NK-92 (cell line): Measurements from ENCODE around the gene CDKAL1.

ENCODE experiments used
- DNase-seq: peaks from one replicate; lab custom pipeline; 2025; ENCODE audit not compliant: unreplicated experiment; lab: John Stamatoyannopoulos, UW

The CDKAL1 gene

DNA sequence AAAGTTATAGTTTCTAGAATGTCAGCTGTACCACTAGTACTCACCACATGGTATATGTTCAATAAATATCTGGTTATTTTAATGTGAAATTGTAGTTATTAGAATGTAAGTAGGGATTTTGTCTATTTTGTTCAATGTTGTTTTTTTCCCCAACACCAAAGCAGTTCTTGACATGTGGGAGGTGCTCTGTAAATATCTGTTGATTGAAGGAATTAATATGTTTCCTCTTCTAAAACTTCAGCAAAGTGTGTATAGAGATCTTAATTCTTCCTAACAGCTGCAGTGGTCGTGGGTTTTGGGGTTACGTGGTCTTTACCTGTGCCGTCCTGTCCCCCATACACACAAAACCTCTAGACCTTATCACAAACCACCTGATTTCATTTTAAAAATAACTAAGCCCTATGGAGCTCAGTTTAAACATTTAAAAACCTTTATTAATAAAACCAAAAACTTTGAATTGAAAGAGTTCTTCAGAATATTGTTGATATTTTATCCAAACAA lies 587.4 kb downstream of the CDKAL1 start:
- no peak for DNase-seq

DNA sequence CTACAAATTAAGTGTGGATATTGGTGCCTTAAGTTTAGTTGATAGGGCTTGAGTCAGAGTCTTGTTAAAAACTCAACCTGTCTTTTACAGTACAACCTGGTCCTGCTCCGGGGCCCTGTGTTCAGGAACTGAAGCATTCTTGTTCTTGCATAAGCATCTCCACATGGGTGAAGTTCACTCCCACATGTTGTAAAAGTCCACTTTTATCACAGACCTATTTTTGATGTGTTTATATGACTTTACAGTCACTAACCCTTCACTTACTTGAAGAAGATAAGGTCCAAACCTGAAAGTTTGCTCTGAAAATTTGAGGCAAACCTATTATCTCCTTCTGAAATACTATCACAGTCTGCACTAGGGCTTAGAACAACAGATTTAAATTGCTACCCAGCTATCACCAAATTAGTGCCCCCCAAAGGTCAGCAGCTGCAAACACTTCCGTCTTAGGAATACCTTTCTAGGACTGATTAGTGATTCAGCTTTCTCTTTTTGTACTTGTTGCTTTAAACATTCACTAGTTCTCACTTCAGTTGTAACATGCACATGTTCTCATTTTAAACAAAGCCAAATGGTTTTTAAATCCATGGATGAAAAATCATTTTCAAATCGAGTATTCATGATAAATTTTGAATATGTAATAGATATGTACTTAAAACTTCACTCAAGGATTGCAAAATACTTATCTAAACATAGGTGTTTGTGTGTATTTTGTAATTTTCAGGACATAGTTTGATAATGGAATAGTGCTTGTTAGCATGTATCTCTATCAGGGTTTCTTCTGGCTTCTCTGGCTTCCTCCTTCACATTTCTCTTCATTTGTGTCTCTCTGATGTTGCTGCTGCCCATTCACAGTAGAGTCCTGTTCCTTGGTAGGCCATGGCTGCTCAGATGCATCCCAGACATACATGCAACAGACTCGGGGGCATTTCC lies 589.5 kb downstream of the CDKAL1 start:
- DNase-seq: no peak

DNA sequence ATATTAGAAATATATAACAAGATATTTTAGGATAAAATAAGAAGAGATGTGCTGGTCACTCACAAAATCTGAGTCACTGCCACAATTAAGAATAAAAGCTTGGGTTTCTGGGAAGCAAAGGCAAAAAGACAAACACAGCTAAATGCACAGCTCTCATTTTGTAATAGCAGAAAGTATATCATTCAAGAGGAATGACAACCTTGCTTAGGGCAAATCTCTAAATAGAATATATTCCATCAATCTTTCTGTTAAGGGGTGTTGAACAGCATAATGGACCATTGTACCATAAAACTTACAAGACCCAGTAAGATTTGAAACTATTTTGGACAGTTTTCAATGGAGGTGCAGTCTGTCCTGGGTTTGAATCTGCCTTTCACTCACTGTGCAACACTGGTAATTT lies 594.3 kb downstream of the CDKAL1 start:
- no peak for DNase-seq

DNA sequence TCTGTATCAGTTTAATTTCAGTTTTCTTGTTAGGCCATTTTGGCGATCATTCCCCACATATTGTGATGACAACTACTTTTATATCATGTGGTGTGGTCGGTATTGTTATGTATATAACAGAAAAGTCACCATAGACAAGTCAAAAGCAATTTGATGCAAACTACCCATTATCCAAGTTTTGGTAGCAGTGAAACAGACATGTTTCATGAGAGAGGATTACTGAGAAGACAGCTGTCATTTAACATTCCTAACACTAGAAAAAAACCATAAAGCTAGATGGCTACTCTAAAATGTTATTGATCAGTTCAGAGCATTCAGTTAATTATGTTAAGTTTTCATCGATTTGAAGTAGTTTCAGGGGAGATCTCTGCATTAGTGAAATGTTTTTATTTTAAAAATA lies 597.1 kb downstream of the CDKAL1 start:
- no peak for DNase-seq

DNA sequence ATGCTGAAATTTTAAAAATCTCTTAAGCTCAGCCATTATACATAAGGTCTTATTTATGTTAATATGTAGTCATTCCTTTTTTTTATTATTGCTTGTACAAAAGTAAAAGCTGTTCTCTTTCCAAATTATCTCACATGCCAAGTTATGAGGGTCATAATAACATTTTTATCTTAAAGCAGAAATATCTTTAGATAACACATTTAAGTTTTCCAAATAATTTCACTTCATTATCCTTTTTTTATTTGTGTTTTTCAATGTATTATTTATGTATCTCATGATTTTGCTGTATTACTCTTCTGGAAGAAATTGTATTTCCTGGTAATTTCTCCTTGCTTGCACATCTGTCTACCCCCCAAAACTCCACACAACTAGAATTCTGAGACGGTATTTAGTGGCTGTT lies 598.2 kb downstream of the CDKAL1 start:
- no peak for DNase-seq

DNA sequence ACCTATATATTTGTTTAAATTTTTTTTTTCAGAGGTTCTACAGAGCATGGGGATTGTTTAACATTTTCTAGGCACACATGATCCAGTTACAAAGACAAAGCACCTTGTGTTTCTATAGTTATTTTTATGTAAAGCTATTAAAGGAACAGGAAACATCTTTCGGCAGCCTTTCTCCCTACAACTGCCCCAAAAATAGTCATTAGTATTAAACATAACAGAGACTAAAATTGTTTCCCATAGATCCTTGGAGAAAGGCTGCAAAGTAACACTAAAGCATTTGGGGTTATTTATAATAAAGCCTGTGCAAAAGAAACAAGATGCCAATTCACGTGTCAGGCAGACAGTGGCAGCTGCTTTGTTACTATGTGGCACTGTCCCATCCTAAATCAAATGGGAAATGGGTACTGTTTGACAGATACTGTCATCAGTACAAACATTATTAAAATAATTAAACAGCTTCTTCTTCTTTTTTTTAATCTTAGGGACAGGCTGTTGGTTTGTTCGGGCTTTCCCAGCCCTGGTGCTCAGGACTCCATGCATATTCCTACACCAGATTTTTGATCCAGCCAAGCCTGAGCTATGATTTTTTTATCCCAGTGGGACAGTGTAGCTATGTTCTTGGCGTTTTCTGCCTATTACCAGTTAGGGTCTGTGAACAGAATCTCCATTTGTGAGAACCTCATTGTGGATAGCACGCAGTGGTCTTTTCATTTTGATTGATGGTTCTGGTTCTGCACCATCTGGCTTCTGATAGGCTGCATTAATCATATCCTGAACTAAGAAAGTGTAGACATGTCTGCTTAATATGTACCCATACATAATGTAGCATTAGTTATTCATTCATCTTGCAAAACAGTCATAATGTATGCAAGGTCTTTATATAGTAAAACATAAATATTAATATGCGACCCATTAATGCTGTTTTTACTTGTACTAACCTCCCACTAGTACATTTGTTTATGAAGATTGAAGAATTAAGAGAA lies 598.9 kb downstream of the CDKAL1 start:
- DNase-seq: no peak

DNA sequence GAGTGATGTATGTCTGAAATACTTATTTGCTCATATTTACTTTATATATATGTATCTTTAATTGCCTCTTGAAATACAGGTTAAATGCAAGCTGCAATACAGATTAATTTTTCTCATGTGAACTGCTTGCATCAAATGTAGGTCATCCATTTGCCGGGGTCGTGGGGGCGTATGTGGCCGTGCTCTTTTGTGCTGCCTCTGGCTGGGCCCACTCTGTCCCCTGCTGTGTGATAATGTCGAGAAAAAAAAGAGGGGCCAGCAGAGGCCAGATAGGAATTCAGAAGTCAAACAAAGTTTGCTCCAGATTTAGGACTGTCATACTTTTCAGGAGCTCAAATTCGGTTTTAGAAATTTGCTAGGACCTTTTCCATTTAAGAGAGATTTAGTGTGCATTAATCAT lies 599.6 kb downstream of the CDKAL1 start:
- no peak for DNase-seq

DNA sequence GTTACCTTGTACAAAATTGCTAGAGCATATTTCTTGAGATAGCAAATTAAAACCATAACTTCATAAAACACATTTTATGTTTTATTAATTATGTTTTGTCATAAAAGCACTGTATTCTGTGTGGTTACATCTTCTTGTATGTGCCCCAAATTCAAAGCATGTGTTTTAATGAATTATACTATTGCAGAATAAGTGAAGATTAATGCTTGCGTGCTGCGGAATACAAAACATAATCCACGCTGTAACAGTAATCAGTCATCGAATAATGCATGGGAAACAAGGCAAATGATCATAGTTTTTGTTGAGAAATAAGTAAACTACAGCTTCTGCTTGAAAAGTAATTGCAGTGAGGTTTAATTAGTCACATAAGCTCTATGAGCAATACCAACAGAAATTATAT lies 600.1 kb downstream of the CDKAL1 start:
- no peak for DNase-seq

DNA sequence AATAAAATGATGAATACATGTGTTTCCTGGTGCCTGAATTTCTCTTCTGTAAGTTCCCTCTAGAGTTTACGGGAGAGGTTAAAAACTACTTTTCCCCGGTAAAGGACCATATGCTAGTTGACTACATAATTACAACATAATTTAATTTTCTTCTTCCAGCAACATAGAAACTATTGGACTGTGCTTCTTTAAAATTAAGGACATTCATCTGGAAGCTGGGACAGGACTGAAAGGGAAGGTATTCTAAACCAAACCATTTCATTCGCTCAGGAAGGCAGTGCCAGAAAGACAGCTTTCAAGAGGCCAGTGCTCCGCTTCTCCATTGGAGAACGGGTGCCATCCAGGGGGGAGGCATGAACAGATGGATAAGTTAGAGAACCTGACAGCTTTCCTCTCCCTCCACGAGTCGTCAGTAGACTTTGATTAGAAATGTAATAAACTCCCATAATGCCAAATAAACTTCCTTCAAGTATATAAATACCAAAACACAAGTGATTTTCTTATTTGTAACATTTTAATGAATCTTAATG lies 601.3 kb downstream of the CDKAL1 start:
- DNase-seq: no peak

DNA sequence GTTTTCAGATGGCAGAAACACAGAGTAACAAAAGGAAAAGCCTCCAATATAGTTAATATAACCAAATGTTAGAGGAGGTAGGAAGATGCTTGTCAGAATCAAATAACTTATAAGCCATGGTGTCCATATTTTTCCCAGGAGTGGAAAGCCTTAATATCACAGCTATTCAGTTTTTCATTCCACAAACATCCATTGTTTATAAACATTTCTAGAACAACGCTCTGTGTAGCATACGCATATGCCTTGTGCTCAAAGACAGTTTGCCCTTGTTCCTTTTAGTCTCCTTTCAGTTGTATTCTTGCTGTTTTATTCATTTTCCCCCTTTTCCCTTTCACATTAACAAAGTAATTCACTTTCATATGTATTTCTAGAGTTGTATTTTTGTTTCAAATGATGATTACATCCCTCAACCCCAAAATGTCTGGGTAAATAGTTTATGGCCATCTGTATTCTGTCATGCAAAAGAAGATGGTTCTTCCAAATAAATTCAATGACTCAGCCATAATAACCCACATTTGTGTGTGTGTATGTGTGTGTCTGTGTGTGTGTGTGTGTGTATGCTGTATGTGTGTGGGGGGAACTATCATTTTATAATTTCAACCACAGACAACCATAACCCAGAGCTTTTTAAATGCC lies 603.6 kb downstream of the CDKAL1 start:
- no peak for DNase-seq

DNA sequence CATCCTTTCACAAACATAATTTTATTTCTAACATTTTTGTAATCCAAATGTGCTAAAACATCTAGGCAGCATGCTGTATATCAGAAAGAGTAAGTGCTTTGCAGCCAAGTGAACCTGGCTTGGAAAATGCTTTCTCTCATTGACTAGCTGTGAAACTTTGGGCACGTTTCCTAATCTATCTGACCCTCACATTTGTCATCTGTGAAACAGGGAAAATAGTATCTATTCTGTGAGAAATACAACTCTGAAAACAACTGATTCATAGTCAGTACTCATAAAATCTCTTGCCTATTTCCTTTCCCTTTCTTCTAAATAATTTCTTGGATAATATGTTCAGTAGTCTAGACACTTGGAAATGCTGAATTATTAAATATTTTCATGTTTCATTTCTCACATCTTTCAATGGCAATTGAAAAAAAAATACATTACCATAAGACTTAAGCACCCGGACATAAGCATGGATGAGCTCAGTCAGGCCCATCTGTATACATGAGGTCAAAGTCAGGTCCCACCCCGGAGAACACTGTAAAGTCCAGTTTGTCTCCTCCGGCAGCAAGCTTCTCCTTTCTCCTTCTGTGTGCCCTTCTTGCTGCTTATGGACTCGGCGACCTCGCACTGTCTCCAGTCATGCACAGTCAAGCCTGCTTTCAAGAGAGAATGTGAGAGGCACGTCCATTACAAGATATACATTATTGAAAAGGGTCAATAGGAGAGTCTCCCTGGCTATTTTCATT lies 604.2 kb downstream of the CDKAL1 start:
- no peak for DNase-seq

DNA sequence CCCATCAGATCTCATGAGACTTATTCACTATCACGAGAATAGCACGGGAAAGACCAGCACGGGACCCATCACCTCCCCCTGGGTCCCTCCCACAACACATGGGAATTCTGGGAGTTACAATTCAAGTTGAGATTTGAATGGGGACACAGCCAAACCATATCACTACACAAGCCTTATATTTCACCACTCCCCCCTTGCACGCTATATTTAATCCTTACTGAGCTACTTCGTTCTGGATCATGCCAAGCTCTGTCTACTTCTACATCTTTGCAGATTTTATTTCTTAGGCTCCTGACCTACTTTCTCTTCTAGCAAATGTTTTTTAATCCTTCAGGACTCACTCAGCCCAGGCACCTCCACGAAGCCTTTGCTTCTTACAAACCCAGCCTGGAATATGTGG lies 606.7 kb downstream of the CDKAL1 start:
- no peak for DNase-seq

DNA sequence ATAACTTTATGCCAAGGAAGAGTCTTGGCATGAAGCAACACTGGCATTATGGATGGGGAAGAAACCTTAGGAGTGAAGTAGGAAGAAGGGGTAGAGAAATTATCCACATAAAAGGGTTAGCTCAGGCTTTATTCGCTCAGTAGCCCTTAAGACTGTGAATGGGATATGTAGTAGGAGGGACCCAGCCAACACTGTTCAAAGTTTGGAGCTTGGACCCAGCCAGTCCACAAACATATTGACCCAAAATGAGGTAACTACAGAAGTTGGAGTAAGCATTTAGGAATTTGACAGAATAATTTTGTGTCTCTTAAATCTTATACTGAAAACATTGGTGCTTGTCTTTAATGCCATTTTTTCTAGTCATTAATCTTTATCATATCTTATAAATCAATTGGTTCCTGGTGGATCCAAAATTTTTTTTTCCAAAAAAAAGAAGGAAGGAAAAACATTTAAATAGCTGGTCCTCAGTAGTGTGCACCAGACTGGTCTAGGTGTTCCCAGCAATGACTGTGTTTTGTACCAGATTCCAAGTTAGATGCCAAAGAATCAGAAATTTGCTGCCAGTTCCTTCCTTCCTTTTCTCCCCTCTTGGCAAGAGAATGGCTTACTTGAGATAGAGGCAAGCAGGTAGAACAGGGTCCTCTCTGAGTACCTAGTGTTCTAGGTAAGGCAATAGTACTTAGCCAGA lies 607.5 kb downstream of the CDKAL1 start:
- no peak for DNase-seq

DNA sequence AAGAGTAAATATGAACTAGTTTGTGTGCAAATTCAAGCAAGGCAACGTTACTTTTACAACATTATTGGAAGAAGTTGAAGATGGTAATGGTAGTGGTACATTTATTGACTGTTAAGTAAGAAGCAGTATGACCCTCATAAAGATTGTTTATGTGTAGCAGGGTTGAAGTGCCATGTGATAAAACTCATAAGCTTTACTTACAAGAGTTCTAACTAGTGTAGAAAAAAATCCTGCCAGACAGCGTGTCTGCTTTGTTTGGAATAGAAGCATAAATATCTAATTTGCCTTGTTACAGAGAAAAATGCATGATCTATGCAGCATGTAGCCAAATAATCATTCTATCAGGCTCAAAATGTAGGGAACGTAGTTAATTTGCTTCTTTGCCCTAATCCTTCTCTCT lies 608.5 kb downstream of the CDKAL1 start:
- DNase-seq: no peak

DNA sequence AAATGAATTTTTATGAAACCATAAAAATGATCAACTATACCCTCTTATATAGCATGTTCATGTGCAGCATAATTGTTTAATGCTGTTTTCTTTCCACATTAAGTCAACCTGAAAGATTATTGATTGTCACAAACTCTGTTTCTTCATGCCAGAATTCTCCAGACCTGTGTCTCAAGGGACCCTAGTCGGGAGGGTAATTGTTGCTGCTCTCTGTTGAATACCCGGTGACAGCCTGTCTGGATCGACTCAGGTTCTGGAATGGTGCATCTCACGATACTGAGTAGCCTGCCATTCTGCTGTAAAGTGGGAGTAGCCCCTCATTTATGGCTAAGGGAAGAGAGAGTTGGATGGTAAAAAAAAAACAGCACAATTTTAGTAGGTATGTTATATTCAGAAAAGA lies 609.4 kb downstream of the CDKAL1 start:
- no peak for DNase-seq

DNA sequence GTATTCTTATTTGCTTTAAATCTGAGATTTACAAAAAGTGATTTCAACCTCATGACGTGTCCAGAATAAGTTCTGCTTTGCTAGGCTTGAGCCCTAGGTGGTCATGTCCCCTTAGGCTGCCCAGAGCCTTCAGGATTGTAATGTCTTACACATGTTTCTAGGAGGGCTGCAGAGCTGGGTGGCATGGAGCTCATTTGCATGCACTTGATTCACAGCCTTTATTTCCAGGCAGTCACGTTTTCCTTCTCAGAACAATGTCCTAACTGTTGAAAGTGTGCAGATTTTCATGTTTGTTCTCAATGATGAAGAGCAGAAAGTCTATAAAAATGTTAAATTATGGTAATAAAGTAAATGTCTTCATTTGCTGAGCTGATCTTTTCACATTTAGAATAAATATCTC lies 610.7 kb downstream of the CDKAL1 start:
- no peak for DNase-seq

DNA sequence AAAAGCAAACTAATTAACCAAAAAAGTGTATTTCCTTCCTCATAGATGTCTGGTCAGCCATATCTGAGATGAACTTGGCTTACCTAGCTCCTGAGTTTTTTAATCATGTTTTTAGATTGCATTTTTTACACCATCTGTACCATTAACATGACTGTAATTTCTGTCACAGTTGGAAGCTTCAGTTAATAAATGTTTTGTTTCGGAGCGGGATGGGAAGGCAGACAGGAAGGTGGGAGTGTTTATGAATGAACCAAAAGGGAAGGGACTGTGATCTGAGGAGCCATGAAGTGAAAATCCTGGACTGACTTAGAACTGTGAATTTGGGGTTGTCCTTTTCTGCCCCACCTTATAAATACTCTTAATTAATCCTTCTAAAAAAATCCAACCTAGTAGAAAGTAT lies 613.7 kb downstream of the CDKAL1 start:
- DNase-seq: no peak

DNA sequence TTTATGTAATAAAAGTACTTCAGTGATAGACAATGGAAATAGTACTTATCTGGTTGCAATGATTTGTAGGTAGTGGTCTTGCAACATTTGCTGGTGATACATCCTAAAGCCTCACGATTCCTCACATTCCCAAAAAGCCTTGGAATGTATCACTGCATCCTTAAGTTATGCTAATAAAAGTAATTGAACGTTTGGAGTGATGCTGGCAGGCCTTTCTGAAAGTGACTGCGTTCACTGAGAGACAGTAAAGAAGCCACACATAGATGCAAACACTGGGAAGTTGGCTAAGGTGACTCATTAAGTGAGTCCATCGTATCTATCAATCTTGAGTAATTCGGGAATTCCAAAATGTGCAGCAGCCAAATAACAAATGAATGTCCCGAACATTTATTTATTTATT lies 615.2 kb downstream of the CDKAL1 start:
- no peak for DNase-seq

DNA sequence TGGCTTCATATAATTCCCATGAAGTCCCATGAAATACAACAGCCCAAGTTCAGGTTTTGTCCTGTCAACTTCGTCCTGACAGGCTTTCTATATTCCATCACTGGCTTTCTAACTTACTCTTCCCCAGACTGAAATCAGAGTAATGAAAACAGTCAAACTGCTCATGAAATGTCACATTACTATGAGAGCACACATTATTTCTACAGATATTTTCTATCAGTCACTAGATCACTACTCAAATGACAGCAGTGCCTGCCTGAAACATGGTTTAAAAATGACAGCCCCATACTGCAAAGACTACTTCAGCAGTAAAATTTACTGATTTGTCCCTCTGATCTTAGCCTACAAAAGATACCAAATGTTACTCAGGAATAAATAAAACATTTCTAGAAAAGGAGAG lies 616.4 kb downstream of the CDKAL1 start:
- no peak for DNase-seq

DNA sequence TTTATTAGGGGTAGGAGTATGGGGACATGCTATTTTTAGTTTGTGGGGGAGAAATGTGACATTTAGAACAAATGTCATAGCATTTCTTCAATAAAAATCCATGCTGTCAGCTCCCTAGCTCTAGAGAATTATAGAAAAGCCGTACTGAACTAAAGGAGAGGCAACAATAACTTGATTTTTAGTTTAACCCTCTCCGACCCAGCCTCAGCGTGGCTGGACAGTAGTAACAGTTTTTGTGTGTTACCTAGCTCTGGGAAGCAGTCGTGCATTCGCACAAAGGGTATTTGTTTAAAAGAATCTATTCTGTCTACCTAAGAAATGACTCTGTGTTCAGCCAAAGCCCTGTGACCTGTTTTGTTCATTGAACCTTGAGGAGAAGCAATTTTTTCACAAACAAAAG lies 616.9 kb downstream of the CDKAL1 start:
- no peak for DNase-seq
